Smooth muscle cell (in vitro differentiated cells): ENCODE measurements around the gene TNPO3. TPM values are rescaled to one million over a fixed set of nuclear protein-coding genes. Genes with fewer than 3 reads are reported as not detected.
"Not testable (repeated sequence)": the region's sequence is repeated elsewhere in the genome, so short reads cannot be mapped to it uniquely, and the experiment has no call there.

Experiments used
- DNase-seq: peaks from one replicate; lab custom pipeline; 2025; ENCODE audit not compliant: unreplicated experiment; lab: John Stamatoyannopoulos, UW
- H2AFZ ChIP-seq: fragments of 200-600 bp; sonication (generic); 2 replicates; pipeline ENCODE4 v1.6.0; 2016; ENCODE audit warnings: antibody characterized with exemption, low read depth, mild to moderate bottlenecking
- H3F3A ChIP-seq: fragments of 200-600 bp; sonication (generic); 2 replicates; pipeline ENCODE4 v1.6.0; 2017; ENCODE audit warnings: antibody characterized with exemption, low read depth
- H3K27ac ChIP-seq: fragments of 200-600 bp; sonication (generic); 2 replicates; pipeline ENCODE4 v1.5.1; 2016; ENCODE audit warnings: low read depth, mild to moderate bottlenecking
- H3K27me3 ChIP-seq: fragments of 200-600 bp; sonication (generic); 2 replicates; pipeline ENCODE4 v1.6.1; 2016; ENCODE audit warnings: low read depth, mild to moderate bottlenecking
- H3K36me3 ChIP-seq: fragments of 200-600 bp; sonication (generic); 2 replicates; pipeline ENCODE4 v1.5.1; 2016; ENCODE audit warnings: low read depth
- H3K4me1 ChIP-seq: fragments of 200-600 bp; sonication (generic); 2 replicates; pipeline ENCODE4 v1.5.1; 2016; ENCODE audit warnings: low read depth
- H3K4me2 ChIP-seq: fragments of 200-600 bp; sonication (generic); 2 replicates; pipeline ENCODE4 v1.6.0; 2016; ENCODE audit warnings: mild to moderate bottlenecking
- H3K4me3 ChIP-seq: fragments of 200-600 bp; sonication (generic); 2 replicates; pipeline ENCODE4 v1.5.1; 2016; ENCODE audit warnings: mild to moderate bottlenecking
- H3K79me2 ChIP-seq: fragments of 200-600 bp; sonication (generic); 2 replicates; pipeline ENCODE4 v1.6.0; 2016; ENCODE audit warnings: low read depth, mild to moderate bottlenecking
- H3K9ac ChIP-seq: fragments of 200-600 bp; sonication (generic); 2 replicates; pipeline ENCODE4 v1.6.0; 2016; ENCODE audit warnings: low read depth
- H3K9me3 ChIP-seq: fragments of 200-600 bp; sonication (generic); replicated peaks from 2 replicates; pipeline ENCODE4 v1.5.1; 2016; ENCODE audit warnings: low read depth
- H4K20me1 ChIP-seq: fragments of 200-600 bp; sonication (generic); 2 replicates; pipeline ENCODE4 v1.6.0; 2016; ENCODE audit warnings: low read depth
- WGBS: methylation state at CpG from one replicate; pipeline ENCODE4 v1.1.7; 2016; ENCODE audit warnings: low lambda C conversion rate; 5-methylcytosine and 5-hydroxymethylcytosine counted together
- polyA plus RNA-seq: library from polyadenylated mRNA; unstranded; fragments of >200 nt; fragmentation: Nextera tagmentation; extraction: Ambion mirVana; gene quantifications from 2 replicates; pipeline ENCODE4 v1.2.1, GENCODE V29; 2016
- total RNA-seq: library from RNA; depleted of rRNA; stranded (reverse); fragments of >200 nt; gene quantifications from 2 replicates; pipeline ENCODE4 v1.2.3, GENCODE V29; 2014
- TF ChIP-seq, protein P1 (sequence below): fragments of 200-600 bp; sonication (generic); IDR thresholded peaks from 2 replicates; pipeline ENCODE4 v1.5.1; 2017; ENCODE audit warnings: borderline replicate concordance, mild to moderate bottlenecking, antibody characterized with exemption; ENCODE audit not compliant: insufficient read depth, poor library complexity, severe bottlenecking

TNPO3 gene
- total and polyA plus RNA-seq, 2 experiments from 2014 or later: 28.4 to 41.3 TPM

DNA sequence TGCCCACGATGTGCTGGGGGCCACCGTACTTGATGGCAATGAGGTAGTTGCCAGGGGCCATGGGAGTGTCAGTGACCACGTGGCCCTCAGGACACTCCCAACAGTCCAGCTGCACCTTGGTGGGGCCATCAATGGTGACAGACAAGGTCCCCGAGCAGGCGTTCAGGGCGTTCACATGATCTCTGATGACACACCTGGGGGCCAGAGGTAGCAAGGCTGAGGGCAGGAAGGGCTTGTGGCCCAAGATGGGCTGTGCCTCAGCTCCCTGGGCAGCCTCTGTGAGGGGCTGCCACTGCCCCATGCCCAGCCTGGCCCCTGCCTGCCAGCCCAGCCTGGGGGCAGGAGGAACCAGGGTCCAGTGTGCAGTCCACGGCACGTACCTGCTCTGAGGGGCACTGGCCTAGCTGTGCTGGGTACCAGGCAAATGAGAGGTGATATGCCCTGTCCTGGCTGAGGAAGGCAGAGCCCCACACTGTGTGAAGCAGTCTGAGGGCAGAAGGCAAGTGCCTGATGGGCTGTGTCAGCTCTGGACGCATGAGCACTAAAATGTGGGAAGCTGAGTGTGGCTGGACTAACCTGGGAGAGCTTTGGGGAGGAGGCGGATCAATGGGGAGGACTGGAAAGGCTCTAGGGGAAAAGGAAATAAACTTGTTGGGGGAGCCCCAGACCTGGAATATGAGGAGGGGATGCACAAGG is 140.9 kb downstream of the TNPO3 start:
- no peak overlapping the region for H3K4me2 ChIP-seq
- WGBS: 87% methylated on average over 10 of the region's 10 CpGs
- no peak overlapping the region for H3K4me3 ChIP-seq
- H3K27ac ChIP-seq: no peak overlapping the region
- no peaks in the 10 kb centered on the region for H3K9me3 ChIP-seq
- H3K79me2 ChIP-seq: no peaks in the 10 kb centered on the region
- no peak for DNase-seq
- H3K36me3 ChIP-seq: no peaks in the 10 kb centered on the region
- H4K20me1 ChIP-seq: no peaks in the 10 kb centered on the region
- peaks cover 45% of the 10 kb centered on the region for H3K27me3 ChIP-seq
- H2AFZ ChIP-seq: no peak overlapping the region
- no peak overlapping the region for H3K9ac ChIP-seq
- H3K4me1 ChIP-seq: peaks cover 11% of the 10 kb centered on the region
- TF ChIP-seq, protein P1, sequence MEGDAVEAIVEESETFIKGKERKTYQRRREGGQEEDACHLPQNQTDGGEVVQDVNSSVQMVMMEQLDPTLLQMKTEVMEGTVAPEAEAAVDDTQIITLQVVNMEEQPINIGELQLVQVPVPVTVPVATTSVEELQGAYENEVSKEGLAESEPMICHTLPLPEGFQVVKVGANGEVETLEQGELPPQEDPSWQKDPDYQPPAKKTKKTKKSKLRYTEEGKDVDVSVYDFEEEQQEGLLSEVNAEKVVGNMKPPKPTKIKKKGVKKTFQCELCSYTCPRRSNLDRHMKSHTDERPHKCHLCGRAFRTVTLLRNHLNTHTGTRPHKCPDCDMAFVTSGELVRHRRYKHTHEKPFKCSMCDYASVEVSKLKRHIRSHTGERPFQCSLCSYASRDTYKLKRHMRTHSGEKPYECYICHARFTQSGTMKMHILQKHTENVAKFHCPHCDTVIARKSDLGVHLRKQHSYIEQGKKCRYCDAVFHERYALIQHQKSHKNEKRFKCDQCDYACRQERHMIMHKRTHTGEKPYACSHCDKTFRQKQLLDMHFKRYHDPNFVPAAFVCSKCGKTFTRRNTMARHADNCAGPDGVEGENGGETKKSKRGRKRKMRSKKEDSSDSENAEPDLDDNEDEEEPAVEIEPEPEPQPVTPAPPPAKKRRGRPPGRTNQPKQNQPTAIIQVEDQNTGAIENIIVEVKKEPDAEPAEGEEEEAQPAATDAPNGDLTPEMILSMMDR: no peak
- no peaks in the 10 kb centered on the region for H3F3A ChIP-seq

- DNase-seq, H3K27ac ChIP-seq, H3K36me3 ChIP-seq, H3K4me3 ChIP-seq, H3K4me2 ChIP-seq, H4K20me1 ChIP-seq, H3K9ac ChIP-seq, H2AFZ ChIP-seq, H3K9me3 ChIP-seq, H3F3A ChIP-seq, H3K79me2 ChIP-seq: not testable (repeated sequence)
- peaks cover 36% of the 10 kb centered on the region for H3K27me3 ChIP-seq
- WGBS: 95% methylated on average over 9 of the region's 20 CpGs
- H3K4me1 ChIP-seq: peaks cover 11% of the 10 kb centered on the region
These were observed 142.0 kb downstream of the TNPO3 start for GRCh38 chr7:128912709-128913495.

GRCh38 chr7:128912281-128912680 is 142.6 kb downstream of the TNPO3 start:
- TF ChIP-seq, protein P1: no peak
- WGBS: 84% methylated on average over 3 of the region's 3 CpGs
- Histone ChIP-seq H3K4me1 (peaks cover 11% of the 10 kb centered on the region), H3K27me3 (peaks cover 35% of the 10 kb centered on the region), H3K4me3 (no peak overlapping the region), H3K9ac (no peak overlapping the region), H4K20me1 (no peaks in the 10 kb centered on the region), H3K36me3 (no peaks in the 10 kb centered on the region), H3K27ac (no peak overlapping the region), H3F3A (no peaks in the 10 kb centered on the region), H3K9me3 (no peaks in the 10 kb centered on the region), H2AFZ (no peak overlapping the region), H3K79me2 (no peaks in the 10 kb centered on the region), H3K4me2 (no peak overlapping the region)
- no peak for DNase-seq

DNA sequence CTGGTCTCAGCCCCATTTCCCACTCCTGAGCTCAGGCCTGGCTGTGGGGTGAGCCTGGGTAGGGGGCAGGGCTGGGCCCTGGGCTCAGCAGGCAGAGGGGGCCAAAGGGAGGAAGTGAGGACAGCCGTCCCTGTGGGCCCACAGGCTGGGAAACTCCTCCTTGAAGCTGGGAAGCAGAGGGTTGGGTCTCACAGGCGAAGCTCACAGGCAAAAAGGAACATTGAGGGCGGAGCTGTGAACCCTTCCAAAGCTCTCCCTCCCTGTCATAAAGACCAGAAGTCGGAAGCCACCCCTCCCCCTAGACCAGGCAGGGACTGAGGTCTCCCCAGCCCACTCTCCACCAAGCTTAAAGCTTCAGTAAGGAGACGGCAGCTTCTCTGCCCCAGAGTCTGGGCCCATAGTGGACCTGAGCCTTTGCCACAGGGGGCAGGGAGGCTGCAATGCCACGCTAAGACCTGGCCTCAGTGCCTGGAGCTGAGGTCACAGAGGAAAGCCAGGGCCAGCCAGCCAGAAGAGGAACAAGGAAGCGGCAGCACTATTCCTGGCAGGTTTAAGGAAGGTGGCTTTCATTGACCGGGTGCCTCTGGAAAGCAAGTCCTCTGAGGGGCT is 143.4 kb downstream of the TNPO3 start:
- DNase-seq: peak; percentile 24
- H3K4me3 ChIP-seq: no peak overlapping the region
- no peaks in the 10 kb centered on the region for H3K9me3 ChIP-seq
- peaks cover 28% of the 10 kb centered on the region for H3K27me3 ChIP-seq
- H3K9ac ChIP-seq: no peak overlapping the region
- TF ChIP-seq, protein P1: no peak
- H3K36me3 ChIP-seq: no peaks in the 10 kb centered on the region
- peaks cover 11% of the 10 kb centered on the region for H3K4me1 ChIP-seq
- H2AFZ ChIP-seq: peak overlapping the region; percentile 56
- peak overlapping the region; percentile 88 for H3K4me2 ChIP-seq
- H4K20me1 ChIP-seq: no peaks in the 10 kb centered on the region
- WGBS: 33% methylated on average over 8 of the region's 8 CpGs
- H3K27ac ChIP-seq: no peak overlapping the region
- H3F3A ChIP-seq: no peaks in the 10 kb centered on the region
- H3K79me2 ChIP-seq: no peaks in the 10 kb centered on the region
